ENCODE results near the gene ARL6IP1.

- TF ChIP-seq POLR2A (IDR thresholded peaks at IDR 0.05) (no peak), CTCF (IDR thresholded peaks at IDR 0.05) (no peak)
Observed at GRCh38 chr16:18832613-18833012, 31.3 kb upstream of the ARL6IP1 start.

Data from right lobe of liver (tissue), 4 donors.